ENCODE data around the gene ZC2HC1B.

ZC2HC1B gene

DNA sequence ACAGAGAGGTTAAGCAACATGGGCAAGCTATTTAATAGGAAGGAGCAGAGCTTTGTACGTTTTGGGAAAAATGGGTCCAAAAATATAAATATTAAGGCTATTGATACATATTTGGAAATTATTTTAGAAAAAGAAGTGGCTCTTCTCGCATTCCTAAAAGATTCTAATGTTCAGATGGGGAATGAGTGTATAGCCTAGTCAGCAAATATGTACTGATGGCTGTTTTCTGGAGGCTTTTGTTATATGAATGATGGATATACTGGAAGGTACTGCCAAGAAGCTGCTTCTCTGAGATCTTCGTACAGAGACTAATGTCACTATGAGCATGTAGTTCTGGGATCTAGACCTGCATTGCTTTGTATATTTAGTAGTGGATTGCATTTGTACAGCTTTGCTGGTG is 72.1 kb downstream of the ZC2HC1B start:
- no peak for DNase-seq

DNA sequence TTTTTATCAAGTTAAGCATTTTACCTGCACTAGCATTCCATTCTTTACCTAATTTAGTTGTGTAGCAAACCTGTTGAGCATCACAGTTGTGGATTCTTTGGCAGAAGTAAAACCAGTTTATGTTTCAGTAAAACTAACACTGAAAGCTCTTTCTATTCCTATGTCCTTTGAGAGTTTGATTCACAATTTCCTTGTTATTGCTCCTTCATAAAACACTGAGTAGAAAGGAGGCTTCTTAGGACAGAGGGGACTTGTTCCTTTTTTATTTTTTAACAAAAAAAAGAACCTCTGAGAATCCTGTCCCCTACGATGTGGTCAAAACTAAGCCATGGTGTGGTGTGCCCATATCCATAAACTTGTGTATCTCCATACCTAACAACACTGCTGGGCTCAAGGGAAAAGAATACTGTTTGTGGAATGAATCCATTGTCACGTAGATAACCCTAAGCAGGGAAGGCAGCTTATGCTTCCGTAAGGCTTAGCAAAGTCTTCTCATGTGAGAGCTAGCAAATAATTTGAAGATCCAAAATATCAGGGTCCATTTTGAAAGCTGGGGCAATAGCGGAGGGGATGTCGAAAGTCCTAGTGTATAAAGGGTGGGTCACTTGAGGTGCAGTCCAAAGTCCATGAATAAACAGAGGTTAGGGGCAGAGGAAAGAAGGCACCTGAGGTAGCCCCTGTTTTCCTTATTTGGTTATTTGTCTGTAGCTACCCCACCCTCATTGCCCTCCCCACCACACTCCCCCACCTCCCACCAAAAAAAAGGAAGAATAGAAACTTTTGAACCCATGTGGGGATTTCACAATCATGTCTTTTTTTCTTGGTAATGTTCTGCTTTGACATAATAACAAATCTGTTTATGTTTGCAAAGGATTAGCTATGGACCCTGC is 72.7 kb downstream of the ZC2HC1B start:
- DNase-seq = no peak

DNA sequence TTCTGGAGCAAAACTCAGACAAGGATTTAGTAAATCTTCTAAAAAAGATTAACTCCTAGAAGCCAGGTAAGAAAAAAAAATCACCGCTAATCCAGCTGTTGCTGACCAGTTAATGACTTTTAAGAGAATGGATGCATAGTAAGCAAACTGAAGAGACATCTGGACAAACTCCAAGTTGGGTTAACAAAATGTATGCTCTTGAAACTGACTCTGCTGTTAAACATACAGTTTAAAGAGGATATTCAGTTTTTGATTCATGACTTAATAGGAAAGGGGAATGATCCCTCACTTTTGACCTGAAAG is 73.3 kb downstream of the ZC2HC1B start:
- no peak for DNase-seq

DNA sequence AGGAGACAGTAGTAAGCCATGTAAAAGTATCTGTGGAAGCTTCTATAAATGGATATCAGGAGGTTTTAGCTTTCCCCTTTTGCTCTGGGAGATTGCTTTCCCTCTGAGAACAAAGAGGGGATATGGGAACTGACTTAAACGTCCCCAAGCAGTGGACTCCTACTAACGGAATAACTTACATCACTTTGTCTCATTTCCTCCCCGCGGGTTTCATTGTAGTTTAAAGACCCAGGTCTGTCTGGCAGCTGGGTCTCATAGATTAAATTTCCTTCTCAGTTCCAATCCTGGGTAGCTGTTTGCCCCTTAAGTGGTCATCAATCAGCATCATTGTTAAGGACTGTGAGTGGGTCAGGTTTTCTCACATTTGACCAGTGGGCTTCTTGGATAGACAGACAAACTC is 75.1 kb downstream of the ZC2HC1B start:
- DNase-seq = no peak

DNA sequence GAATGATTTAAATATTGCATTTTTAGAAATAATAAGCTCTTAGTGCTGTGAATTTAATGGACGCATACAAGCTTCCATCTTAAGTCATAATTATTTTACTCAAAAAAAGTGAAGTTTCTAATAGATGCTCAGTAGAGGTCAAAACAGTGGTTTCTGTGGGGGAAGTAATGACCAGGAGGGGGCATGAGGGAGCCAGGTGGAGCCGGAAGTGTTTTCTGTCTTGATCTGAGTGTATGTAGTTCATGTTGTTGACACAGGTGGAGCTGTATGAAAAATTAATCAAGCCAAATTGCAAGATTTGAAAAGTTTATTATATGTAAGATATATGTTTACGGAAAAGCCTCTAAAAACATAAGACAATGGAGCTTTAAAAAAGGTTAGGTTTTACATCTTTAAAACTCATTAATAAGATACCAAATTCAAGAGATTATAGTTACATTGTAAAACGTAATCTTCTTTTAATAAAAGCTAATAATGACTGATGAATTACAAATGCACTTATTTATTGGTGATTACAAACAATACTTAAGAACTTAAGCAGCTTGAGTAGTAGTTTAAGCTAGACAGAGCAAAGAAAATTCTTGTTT is 75.8 kb downstream of the ZC2HC1B start:
- no peak for DNase-seq

DNA sequence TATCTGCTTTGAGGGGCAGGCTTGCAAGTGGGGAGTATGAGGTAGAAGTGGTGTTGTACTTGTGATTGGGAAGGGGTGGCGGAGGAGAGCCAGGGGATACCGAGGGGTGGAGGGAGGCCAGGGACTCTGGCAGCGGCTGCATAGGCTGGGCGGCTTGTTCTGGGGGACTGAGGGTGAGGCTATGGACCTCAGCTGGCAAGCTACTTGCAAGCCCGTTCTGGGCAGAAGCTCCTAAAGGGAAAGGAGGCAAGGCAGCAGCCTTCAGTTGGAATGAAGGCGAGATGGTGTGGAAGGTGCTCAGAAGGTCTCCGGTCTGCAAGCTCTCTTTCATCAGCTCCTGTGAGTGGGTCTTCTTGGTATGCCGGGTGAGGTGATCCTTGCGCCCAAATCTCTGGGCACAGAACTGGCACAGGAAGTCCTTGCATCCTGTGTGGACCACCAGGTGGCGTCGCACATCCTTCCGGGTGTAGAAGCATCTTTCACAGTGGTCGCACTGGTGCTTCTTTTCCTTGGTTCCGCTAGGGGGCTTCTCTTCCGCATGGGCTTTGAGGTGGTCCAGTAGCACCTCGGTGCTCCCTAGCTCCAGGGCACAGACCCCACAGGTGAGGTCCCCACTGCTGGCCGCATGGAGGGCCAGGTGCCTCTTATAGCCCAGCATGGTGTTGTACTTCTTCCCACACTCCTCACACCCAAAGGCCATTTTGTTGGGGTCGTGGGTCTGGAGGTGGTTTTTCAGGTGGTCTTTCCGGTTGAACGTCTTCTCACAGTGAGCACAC is 77.8 kb downstream of the ZC2HC1B start:
- no peak for DNase-seq

DNA sequence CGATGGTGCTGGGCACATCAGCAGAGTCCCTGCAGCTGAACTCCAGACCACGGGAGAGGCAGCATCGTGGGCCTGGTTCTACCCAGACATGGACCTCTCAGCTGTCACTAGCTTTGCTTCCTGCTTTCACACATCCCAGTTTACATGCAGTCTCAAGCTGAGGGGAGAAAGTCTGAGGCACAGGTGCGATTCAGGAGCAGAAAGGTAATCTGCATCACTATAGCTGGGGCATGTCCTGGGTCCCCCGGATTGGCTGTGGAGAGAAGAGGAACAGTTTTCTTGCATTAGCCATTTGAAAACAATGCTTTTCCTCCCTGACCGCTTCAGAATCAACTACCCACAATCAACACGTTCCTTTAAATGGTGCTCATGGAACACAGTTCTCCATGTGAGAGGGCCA is 83.9 kb downstream of the ZC2HC1B start:
- DNase-seq = no peak

DNA sequence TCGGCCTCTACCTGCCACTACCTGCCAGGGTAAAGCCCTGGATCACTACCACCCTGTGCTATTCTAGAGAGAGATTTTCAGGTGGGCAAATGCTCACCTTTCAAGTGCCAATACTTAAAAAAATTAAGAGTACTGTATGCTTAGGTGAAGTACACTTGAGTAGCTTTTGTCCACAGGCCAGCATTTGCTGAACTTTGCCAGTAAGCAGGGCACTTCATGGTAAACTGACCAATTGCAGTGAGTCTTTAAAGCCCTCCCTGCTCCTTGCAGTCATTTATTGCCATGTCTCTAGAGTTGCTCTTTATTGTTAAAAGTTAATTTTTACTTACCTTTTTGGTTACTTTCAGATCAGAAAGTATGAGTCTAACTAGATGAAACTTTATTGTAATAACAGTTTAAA is 85.3 kb downstream of the ZC2HC1B start:
- DNase-seq = no peak

DNA sequence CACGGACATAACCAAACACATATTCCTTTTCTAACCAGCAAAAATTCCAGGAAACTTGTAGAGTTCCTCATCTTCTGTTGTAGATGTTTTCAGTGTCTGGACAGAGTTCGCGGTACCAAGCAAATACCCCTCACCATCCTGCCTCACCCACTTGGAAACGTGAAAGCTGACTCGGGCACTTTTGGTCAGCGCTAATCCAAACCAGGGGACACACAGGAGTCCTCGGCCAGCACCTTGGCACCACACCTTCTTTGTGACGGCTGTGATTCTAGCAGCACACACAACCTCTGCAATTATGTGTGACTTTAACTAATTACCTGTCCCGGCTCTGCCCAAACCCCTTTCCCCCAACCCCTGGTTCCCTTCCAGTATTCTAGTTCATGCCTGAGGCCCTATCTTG is 85.7 kb downstream of the ZC2HC1B start:
- DNase-seq = no peak

DNA sequence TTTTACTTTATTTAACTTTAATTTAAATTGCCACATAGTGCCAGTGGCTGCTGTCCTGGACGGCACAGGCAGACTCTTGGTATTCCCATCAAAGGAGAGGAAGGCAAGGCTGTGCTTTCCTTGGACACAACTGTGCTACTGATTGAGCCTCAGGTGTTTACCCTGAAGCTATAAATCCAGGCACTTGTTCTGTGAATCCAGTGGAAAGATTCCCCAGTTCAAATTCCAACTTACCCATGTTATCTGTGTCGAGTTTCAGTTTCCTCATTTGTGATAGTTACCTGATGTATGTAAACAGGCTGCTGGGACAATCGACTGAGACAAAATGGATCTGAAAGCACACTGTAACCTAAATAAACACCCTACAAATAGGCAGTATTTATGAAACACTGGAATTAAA is 86.6 kb downstream of the ZC2HC1B start:
- no peak for DNase-seq

DNA sequence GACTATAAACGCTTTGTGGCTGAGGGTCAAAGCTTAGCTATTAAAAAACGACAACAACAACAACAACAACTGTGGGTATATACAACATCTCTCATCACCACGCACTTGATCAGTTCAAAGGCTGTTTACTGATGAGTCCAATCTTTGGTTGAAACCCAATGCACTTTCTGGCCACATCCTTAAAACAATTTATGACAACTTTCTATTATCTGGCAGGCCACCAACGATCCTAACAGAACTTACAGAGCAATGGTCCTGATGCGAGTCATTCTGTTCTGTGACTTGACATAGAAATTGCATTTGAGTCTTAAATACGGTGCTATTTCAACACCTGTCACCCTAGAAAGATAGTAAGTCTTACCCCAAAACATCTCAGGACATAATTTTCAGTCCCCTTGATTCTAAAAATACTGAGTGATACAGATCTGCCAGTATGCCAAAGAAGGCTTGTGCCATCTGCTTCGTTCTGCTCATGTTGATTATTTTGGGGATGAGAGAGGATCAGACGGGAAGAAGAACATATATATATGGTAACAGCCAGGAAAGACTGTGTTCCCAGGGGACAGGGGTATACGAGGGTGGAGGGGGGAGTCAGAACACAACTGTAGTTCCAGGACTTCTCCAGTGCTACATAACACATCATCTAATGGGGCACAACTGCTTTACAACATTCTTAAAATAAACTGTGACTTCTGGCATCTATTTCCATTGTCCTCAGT is 87.9 kb downstream of the ZC2HC1B start:
- DNase-seq = no peak

DNA sequence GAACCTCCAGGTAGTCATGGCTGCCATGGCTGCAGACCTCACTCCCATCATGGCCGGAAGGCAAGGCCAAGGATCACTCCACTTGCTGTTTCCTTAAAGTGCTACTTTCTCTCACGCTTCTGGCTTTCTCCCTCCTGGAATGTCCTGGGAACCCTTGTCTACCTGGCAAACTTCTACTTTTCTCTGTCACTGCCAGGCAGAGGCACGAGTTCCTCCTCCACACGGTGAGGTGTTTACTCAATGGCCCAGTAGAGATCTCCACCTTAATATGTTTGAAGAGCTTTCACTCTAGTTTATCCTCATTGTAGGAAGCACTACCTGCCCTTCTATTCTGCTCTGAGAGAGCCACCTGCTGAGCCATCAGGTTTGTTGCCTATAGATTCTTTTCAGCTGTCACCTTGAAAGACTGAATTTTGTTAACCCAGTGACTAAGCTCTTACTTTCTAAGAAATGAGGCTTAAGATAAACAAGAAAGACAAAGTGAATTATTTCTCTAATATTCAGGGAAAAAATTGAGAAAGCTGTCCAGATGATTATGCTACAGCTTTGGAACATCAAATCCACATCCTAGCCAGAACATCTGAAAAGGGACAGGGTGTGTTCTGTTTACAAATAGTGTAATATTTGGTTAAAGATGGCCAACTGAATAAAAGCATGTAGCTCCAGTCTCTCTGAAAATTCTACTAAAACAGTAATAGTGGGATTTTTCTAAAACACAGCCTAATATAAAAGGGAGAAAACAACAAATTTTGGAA is 88.8 kb downstream of the ZC2HC1B start:
- DNase-seq = no peak

DNA sequence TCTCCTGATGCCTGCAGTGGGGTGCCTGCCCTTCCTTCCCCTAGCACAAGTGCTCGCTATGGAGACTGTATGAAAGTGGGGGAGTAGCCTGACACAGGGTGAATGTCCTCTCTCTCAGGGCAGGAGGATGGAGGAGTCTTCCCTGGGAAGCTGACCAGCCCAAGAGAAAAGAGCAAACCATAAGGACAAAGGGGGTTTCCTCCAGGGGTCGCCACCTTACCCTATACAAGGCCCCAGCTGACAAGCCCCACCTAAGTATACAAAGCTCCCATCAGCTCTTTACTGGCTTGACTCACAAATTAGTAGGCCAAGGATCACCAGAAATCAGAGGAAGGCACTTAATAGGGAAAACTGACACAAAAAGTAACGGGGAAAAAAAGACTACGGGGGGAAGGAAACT is 89.6 kb downstream of the ZC2HC1B start:
- DNase-seq = no peak

DNA sequence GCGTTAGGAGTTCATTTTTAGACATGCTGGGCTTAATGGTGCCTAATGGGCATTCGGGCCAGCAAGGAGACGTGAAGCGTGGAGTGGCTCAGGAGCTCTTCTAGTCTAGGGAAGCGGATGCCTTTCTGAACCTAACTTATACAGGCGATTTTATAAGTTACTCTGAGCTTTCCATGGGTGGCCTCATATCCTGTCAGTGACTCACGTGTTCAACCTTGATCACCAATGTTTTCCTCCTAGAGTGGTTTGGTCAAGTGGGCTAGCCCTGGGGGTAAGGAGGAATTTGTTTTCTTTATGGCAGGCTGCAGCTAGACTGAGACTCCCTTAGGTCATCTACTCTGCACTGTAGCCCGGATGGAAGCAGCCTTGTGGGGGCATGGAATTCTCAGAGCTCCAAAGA is 91.7 kb downstream of the ZC2HC1B start:
- DNase-seq = peak; percentile 16

DNA sequence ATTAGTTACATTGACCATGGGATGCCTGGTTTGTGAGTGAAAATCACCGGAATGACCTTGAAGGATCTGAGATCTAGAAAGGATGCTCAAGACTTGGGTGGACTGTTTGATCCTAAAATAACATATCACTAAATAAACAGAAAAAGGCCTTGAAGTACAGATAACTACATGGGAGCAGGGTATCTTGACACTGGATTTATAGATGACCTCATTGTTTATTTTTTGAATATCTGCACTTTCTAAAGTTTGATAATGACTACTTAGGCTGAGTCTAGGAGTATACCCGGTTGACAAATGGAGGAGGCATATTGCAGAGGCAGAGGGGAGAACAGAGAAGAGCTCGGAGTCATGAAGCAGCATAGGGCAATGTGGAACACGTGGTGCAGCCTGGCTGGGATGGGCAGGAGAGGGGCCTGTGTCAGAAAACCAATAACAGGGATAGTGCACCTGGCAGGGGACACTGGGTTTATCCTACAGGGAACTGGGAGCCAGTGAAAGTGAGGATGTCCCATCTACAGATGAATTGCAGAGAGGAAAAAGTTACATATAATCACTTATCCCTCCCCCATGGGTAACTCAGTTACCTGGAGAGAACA is 93.5 kb downstream of the ZC2HC1B start:
- no peak for DNase-seq

DNA sequence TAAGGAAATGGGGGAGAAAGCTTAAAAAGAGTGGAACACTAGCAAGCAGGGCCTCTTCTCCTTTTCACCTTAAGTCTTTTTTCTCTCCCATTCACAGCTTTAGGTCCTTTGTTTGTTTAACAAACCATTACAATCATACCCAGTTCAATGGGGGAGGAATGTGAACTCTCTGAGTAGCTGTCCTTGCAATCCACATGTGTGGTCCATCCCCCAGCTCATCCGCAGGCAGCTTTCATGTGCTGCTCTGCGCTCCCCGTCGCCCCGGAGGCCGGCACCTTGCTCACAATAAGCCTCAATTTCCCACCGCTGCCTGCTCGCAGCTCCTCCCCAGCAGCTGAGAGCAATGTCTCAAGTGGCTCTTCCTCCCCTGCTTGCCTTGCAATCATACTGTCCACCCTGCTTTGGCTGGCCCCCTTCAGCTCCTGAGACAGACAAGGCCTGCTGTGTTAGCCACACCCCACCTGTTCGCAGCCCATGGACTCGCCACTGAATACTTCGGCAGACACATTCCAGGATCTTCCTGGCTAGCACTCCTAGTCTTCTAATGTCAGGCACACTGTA is 94.6 kb downstream of the ZC2HC1B start:
- DNase-seq = no peak

DNA sequence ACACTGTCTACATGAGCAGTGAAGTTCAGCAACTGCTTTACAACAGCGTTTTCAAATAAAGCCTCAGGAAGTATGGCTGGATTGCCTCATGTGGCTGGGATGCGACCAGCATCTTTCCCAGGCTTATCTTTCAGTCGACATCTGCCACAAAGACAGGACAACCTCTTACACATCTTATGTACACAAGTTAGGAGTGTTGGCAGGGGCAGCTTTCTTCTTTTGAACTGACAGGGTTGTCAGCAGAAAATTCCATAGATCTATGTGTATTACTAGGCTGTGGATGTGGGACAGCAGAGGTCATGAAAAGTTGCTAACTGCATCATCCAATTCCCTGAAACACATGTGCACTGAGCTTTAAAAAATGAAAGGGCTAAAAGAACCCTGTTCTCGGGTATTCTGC is 95.7 kb downstream of the ZC2HC1B start:
- no peak for DNase-seq

DNA sequence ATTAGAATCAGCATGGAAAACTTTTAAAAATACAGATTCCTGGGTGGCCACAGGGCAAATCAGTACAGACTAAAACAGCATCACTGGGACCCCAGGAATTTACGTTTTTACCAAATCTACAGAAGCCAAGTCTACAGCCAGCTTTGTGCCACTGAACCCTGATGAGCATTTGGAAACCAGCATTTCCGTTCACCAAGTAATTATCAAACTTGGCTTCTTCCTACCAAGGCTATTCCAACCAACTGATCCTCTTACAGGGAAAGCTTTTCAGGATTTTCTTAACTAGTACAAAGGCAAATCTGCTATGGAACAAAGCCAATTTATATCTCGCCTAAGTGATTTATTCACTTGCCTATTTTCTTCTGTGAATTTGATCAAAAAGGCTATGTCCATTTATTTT is 96.8 kb downstream of the ZC2HC1B start:
- DNase-seq = no peak

DNA sequence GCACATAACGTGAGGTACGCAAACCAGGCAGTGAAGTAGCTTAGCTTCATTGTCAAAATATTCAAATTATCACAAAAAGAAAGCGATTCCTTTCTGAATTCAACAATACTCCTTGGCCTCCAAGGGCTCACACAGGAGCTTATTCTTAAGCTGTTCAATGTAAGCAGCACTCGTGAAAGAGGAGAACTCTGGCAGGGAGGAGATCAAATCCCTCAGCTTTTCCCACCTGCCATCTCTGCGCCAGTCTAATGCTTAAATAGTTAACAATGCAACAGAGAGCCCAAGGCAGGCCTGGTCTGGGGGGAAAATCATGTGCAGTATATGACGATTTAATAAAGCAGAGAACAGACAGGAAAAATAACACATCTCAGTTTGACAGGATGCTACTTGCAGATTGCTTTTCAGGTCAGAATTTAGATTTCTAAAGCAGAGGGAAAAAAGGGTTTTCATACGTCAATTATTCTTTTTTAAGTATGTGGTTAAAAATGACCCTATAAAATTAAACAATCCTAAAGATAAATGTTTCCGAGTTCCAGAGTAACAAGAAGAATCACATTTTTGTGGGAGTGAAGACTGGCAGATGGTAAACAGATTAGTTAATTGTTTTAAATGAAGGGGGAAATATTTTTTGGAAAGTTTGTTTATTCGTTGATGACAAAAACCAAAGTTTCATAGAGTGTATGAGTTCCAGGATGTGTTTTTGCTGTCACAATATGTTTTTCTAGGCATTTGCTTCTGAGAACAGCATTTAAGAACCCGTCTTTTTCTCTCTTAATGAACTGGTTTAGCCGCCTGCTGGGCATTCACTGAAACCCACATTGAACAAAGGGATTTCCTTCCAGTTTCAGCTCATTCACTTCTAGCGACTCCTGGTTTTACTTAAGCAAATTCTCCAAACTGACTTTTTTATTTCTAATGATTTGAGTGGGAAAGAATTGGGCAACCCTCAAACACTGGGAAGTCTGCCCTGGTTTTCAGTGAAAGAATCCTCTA is 97.9 kb downstream of the ZC2HC1B start:
- DNase-seq = no peak

DNA sequence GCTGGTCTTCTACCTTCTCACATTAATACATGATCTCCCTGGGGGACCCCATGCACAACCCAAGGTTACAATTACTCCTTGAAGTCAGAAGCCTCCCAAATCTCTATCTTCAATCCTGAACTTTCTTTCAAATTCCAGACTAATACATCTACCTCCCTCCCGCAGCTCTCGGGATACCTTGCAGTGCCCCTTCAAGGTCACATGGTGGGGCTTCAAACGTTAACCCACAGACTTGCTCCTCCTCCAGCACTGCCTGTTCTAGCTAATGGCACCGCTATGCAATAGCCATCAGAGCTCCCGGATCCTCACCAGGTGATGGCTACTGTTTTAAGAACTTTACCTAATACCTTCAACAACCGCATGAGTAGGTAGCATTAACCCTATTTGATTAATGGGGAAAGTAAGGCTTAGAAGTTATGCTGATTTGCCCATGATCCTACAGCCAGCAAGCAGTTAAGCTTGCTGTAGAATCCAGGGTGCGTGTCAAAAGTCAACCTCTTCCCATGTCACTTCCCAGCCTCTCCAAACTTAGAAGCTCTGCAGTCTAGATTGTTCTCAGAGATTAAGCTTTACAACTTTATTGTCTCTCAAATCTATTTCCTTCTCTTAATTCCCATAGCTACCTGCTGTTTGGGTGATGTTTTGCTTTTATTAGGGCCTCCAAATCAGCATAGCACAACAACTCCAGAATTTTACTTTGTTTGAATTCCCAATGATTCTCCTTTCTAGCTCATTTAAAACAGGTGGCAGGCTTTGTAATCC is 99.1 kb downstream of the ZC2HC1B start:
- DNase-seq = no peak

Data from T1000 (cell line).